PC-9 (cell line): Measurements from ENCODE around the gene TMEM165.

ENCODE experiments used
- EZH2 ChIP-seq: fragments of 200-600 bp; sonication (generic); IDR thresholded peaks from 2 replicates; pipeline ENCODE4 v1.8.0; 2017; ENCODE audit warnings: antibody characterized with exemption, low read depth
- TF ChIP-seq, protein P1 (sequence below): fragments of 200-600 bp; sonication (generic); conservative IDR thresholded peaks from 2 replicates; pipeline ENCODE4 v1.6.1; 2017; ENCODE audit warnings: mixed run types, antibody characterized with exemption, mild to moderate bottlenecking, moderate library complexity

DNA sequence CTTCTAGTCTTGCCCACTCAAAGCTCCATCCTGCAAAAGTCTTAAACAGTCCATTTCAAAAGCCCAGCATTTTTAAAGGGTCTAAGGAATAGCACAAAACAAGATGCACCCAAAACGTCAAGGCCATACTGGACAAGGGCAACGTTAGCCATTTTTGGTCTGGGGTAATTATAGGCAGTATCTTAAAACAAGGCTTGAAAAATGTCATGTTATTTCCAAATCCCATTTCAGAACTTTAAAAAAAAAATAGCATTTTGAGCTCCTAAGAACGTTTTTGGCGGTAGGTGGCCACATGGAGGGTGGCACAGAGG lies 584 bp upstream of the TMEM165 start:
- no peak for TF ChIP-seq EZH2
- TF ChIP-seq, protein P1, sequence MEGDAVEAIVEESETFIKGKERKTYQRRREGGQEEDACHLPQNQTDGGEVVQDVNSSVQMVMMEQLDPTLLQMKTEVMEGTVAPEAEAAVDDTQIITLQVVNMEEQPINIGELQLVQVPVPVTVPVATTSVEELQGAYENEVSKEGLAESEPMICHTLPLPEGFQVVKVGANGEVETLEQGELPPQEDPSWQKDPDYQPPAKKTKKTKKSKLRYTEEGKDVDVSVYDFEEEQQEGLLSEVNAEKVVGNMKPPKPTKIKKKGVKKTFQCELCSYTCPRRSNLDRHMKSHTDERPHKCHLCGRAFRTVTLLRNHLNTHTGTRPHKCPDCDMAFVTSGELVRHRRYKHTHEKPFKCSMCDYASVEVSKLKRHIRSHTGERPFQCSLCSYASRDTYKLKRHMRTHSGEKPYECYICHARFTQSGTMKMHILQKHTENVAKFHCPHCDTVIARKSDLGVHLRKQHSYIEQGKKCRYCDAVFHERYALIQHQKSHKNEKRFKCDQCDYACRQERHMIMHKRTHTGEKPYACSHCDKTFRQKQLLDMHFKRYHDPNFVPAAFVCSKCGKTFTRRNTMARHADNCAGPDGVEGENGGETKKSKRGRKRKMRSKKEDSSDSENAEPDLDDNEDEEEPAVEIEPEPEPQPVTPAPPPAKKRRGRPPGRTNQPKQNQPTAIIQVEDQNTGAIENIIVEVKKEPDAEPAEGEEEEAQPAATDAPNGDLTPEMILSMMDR, result no peak
